GM12865 (cell line): ENCODE data around the gene CD99.

Source experiments
- DNase-seq: peaks from one replicate; pipeline ENCODE4 v3.0.0; 2010; ENCODE audit warnings: low read depth
- H3K4me3 ChIP-seq: 2 replicates; pipeline ENCODE4 v1.5.1; 2011; ENCODE audit warnings: mild to moderate bottlenecking, low read depth, low read length, control low read depth
- TF ChIP-seq, protein P1 (sequence below): IDR thresholded peaks from 2 replicates; pipeline ENCODE4 v1.5.1; 2011; ENCODE audit warnings: low read length, control low read depth, low read depth, inconsistent platforms; ENCODE audit not compliant: insufficient read depth; ENCODE audit errors: missing control alignments

The CD99 gene

DNA sequence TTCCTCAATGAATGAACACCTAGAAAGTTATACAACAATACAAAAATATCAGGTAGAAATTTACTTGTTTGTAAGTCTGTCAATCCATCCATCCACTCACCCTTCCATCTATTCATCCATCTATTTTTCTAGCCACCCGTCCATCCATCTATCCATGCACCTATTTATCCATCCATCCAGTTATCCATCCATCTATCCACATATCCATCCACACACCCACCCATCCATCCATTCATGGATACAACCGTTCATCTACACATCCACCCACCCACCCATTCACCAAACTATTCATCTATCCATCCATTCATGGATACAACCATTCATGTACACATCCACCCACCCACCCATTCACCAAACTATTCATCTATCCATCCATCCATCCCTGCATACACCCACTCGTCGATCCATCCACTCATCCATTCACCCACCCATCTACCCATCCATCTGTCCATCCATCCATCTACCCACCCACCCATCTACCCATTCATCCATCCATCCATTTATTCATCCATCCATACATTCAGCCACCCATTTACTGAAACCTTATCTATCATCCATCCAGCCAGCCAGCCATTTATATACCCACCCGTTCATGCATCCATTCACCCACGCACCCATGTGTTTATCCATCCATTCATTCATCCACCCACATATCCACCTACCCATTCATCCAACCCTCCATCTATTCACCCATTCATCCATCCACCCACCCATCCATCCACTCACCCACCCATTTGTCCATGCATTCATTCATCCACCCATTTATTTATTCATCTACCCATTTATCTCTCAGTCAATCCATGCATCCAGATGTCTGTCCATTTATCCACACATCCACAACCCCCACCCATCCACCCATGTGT, 10.4 kb upstream of the CD99 start:
- no peak for DNase-seq
- TF ChIP-seq, protein P1, sequence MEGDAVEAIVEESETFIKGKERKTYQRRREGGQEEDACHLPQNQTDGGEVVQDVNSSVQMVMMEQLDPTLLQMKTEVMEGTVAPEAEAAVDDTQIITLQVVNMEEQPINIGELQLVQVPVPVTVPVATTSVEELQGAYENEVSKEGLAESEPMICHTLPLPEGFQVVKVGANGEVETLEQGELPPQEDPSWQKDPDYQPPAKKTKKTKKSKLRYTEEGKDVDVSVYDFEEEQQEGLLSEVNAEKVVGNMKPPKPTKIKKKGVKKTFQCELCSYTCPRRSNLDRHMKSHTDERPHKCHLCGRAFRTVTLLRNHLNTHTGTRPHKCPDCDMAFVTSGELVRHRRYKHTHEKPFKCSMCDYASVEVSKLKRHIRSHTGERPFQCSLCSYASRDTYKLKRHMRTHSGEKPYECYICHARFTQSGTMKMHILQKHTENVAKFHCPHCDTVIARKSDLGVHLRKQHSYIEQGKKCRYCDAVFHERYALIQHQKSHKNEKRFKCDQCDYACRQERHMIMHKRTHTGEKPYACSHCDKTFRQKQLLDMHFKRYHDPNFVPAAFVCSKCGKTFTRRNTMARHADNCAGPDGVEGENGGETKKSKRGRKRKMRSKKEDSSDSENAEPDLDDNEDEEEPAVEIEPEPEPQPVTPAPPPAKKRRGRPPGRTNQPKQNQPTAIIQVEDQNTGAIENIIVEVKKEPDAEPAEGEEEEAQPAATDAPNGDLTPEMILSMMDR: no peak
- H3K4me3 ChIP-seq: no peak overlapping the region

DNA sequence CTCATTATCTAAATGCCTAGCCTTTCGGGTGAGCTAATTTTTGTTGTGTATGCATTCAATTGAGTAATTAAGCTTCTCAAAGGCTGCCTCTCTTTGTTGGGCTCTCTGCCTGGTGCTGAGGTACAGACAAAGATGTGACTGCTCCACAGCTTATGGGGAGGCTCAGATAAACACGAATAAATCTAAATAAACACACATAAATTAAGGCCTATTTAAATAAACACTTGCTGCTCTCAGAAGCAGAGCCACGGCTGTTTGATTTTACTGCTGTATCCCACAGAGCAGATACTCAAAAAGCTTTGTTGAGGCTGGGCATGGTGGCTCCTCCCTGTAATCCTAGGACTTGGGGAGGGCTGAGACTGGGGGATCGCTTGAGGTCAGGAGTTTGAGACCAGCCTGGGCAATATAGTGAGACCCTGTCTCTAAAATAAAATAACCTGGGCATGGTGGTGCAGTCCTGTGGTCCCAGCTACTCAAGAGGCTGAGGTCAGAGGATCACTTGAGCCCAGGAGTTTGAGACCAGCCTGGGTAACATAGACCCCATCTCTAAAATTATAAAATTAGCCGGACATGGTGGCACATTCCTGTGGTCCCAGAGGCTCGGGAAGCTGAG, 8.4 kb upstream of the CD99 start:
- no peak for DNase-seq
- TF ChIP-seq, protein P1: no peak
- no peak overlapping the region for H3K4me3 ChIP-seq

DNA sequence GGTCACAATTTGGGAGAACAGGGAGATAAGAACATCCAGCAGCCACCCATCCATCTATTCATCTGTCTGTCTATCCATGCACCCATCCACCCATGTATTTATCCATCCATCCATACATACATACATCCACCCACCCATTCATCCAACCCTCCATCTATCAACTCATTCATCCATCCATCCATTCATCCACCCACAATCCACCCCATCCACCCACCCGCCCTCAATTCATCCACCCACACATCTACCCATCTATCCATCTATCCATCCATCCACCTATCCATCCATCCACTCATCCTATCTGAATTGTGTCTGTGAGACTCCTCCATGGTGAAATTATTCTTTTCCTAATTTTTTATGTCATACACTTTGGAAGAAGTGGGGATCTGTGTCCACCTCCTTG, 6.8 kb upstream of the CD99 start:
- TF ChIP-seq, protein P1: no peak
- H3K4me3 ChIP-seq: no peak overlapping the region
- DNase-seq: no peak

- no peak overlapping the region for H3K4me3 ChIP-seq
- no peak for DNase-seq
- TF ChIP-seq, protein P1: no peak
These were observed 5.2 kb upstream of the CD99 start for GRCh38 chrX:2685886-2686285.

DNA sequence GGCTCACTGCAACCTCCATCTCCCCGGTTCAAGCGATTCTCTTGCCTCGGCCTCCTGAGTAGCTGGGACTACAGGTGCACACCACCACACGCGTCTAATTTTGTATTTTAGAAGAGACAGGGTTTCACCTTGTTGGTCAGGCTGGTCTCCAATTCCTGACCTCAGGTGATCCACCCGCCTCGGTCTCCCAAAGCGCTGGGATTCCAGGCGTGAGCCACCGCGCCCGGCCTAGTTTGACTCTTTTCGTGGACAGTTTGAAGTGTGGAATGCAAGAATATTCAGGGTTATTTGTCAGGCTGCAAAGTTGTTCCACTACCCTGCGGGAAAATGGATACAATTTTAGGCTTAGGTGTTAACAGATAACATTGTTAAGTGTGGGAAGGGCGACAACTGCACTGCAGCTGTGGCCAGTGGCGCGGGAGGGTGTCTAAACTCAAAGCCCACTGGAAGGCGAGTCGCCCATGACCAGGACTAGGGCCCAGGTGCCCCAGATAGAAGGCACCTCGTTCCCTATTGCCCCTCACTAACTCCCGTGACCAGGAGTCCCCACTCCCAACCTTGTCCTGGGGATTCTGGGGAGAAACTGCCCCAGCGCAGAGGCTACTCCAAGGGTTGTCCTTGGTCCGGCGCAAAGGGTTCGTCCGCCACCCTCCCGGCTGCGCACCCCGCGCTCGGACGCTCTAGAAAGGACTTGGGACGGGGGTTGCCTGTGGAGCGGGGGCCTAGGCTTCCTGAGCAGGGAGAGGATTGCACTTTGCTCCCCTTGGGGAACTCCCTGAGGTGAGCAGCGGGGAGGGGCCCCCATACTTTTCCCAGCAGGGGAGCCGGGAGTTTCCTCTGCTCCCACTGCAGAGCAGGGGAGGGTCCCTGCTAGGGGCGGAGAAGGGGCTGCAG, 1.1 kb upstream of the CD99 start:
- peak overlapping the region; percentile 80; the same call in 1 of the 2 replicates for H3K4me3 ChIP-seq
- no peak for DNase-seq
- TF ChIP-seq, protein P1: no peak

DNA sequence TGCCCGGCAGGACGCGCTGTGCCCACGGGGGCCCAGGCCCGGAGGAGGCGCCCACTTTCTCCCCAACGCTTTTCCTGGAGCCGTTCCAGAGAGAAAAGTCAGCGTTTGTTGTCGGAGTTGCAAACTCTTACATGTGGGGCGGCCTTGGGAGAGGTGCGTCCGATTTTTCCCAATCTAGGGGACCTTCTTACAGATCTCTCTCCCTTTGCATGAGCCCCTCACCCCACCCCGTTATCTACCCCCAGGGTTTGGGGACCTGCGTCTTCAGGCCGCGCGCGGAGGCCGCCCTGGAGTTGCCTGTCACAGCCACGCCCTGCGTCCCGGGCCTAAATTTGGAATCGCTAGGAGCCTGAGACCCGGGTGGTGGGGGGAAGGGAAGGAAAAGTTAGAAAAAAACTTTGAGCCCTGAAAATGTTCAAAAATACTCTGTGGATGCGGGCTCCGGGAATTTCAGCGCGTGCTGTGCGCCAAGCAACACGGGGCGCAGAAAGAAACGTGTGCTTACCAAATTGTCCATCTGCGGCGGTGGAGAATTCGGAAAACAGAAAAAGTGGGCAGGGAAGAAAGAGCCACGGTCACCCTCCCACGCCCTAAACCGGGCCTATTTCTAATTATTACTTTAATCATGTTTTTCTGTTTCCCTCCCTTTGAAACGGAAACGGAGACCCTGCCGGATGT, 587 bp downstream of the CD99 start:
- DNase-seq: no peak
- H3K4me3 ChIP-seq: peak overlapping the region; percentile 80
- TF ChIP-seq, protein P1: no peak
